ENCODE data around the gene LCE3B. TPM values are rescaled to one million over a fixed set of nuclear protein-coding genes. Genes with fewer than 3 reads are reported as not detected.

LCE3B gene
- total RNA-seq, 1 donor from 2014 or later = not detected

DNA sequence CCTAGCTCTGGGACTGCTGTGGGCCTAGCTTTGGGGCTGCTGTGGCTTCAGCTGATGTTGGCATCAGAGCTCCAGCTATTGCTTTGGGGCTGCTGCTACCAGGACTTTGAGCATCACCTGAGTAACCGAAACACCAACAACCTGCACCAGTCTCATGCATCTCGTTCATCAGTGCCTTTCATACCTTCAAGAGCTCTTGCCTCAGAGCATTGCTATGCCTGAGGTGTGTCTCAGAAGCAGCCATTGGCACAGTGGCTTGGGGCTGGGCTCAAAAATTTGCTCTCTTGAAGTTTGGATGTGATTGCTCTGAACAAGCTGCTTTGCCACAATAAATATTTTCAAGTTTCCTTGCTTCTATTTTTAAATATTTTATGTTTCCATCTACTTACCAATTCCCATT, 42.8 kb downstream of the LCE3B start:
- no peak for DNase-seq (ENCODE audit: low spot score)
- Mint-ChIP-seq H3K27me3 (ENCODE audit: low read depth) (peaks cover 1% of the 10 kb centered on the region), H3K4me1 (ENCODE audit: low read depth) (no peaks in the 10 kb centered on the region), H3K27ac (ENCODE audit: unreplicated experiment) (no peak overlapping the region), H3K9me3 (ENCODE audit: low read depth) (no peaks in the 10 kb centered on the region), H3K36me3 (ENCODE audit: low read depth) (no peaks in the 10 kb centered on the region), H3K4me3 (ENCODE audit: unreplicated experiment) (no peak overlapping the region)
- TF ChIP-seq, protein P1, sequence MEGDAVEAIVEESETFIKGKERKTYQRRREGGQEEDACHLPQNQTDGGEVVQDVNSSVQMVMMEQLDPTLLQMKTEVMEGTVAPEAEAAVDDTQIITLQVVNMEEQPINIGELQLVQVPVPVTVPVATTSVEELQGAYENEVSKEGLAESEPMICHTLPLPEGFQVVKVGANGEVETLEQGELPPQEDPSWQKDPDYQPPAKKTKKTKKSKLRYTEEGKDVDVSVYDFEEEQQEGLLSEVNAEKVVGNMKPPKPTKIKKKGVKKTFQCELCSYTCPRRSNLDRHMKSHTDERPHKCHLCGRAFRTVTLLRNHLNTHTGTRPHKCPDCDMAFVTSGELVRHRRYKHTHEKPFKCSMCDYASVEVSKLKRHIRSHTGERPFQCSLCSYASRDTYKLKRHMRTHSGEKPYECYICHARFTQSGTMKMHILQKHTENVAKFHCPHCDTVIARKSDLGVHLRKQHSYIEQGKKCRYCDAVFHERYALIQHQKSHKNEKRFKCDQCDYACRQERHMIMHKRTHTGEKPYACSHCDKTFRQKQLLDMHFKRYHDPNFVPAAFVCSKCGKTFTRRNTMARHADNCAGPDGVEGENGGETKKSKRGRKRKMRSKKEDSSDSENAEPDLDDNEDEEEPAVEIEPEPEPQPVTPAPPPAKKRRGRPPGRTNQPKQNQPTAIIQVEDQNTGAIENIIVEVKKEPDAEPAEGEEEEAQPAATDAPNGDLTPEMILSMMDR (IDR thresholded peaks at IDR 0.05) = no peak

DNA sequence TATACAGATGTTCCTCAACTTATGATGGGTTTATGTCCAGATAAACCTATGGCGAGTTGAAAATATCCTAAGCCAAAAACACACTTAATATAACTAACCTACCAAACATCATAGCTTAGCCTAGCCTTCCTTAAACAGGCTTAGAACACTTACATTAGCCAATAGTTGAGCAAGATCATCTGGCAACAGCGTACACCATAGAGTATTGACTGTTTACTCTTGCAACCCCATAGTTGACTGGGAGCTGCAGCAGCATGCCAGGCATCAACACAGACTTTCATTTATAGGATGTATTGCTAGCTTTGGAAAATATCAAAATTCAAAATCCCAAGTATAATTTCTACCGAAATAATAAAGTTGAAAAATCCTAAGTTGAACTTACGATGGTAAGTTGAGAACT, 44.1 kb downstream of the LCE3B start:
- Mint-ChIP-seq H3K27ac (ENCODE audit: unreplicated experiment) (no peak overlapping the region), H3K9me3 (ENCODE audit: low read depth) (no peaks in the 10 kb centered on the region), H3K36me3 (ENCODE audit: low read depth) (no peaks in the 10 kb centered on the region), H3K27me3 (ENCODE audit: low read depth) (peaks cover 1% of the 10 kb centered on the region), H3K4me3 (ENCODE audit: unreplicated experiment) (no peak overlapping the region), H3K4me1 (ENCODE audit: low read depth) (no peaks in the 10 kb centered on the region)
- no peak for DNase-seq (ENCODE audit: low spot score)
- TF ChIP-seq, protein P1 (IDR thresholded peaks at IDR 0.05) = no peak

DNA sequence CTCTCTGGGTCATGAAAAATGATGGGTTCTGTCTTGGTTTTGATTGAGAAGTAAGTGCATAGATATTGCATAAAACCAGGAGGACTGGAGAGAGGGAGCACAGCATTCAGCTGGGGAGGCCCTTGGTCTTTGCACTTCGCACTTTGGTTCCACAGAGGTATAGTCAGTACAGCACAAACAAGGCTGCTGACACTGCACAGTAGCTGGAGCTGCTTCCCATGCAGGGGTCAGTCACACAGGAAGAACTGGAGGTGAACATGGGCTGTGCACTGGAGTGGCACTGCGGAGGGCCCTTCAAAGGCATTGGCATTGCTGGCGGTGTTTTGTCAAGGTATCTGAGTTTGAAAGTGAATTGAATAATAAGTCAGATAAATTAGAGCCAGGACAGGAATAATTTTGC, 45.0 kb downstream of the LCE3B start:
- Mint-ChIP-seq H3K9me3 (ENCODE audit: low read depth) (no peaks in the 10 kb centered on the region), H3K4me1 (ENCODE audit: low read depth) (no peaks in the 10 kb centered on the region)
- TF ChIP-seq, protein P1 (IDR thresholded peaks at IDR 0.05) = no peak

DNA sequence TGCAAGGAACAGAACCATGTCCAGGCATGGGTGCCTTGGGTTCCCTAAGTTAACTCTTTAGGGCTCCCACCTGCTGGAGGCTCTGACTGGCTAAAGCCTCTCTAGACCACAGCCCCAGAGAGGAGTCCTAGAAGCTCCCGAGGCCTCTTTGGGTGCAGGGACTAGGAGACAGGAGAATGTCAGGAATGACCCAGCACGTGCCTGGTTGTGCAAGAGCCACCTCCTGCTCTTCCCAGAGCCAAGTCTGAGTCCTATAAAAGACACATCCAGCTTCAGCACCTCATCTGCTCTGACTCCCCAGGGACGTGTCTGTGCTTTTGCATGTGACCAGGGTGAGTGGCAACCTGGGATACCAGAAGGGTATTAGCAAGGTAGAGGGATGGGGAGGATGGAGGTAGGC, 49.5 kb downstream of the LCE3B start, which contains the start of gene LCE2D:
TSS of gene LCE2D (plus strand) at position 283 of the 400 bp plus-strand sequence. CDS start 726 bp downstream, outside the sequence.
- TF ChIP-seq, protein P1 (IDR thresholded peaks at IDR 0.05) = no peak
- peaks cover 1% of the 10 kb centered on the region for H3K27me3 Mint-ChIP-seq (ENCODE audit: low read depth)
- H3K4me3 Mint-ChIP-seq (ENCODE audit: unreplicated experiment) = no peak within 1 kb of the TSS
- no peaks in the 10 kb centered on the region for H3K36me3 Mint-ChIP-seq (ENCODE audit: low read depth)
- peaks cover 7% of the 10 kb centered on the region for H3K9me3 Mint-ChIP-seq (ENCODE audit: low read depth)
- DNase-seq (ENCODE audit: low spot score) = no peak
- H3K4me1 Mint-ChIP-seq (ENCODE audit: low read depth) = no peaks in the 10 kb centered on the region
- no peak within 1 kb of the TSS for H3K27ac Mint-ChIP-seq (ENCODE audit: unreplicated experiment)

More for the DNA sequence above, 45.0 kb downstream of the LCE3B start:
- peaks cover 1% of the 10 kb centered on the region for H3K27me3 Mint-ChIP-seq (ENCODE audit: low read depth)
- no peaks in the 10 kb centered on the region for H3K36me3 Mint-ChIP-seq (ENCODE audit: low read depth)
- no peak for DNase-seq (ENCODE audit: low spot score)
- no peak overlapping the region for H3K27ac Mint-ChIP-seq (ENCODE audit: unreplicated experiment)
- no peak overlapping the region for H3K4me3 Mint-ChIP-seq (ENCODE audit: unreplicated experiment)

Other genes starting within 250 kb of the LCE3B start
- gene CRNN, start 199.5 kb upstream of the LCE3B start, total RNA-seq = not detected in 3 replicates
- not detected in 3 replicates for gene LCE5A, start 103.0 kb upstream of the LCE3B start, total RNA-seq
- gene CRCT1, start 99.3 kb upstream of the LCE3B start, total RNA-seq = not detected in 3 replicates
- not detected in 3 replicates for gene LCE3E, start 47.0 kb upstream of the LCE3B start, total RNA-seq
- gene LCE3D, start 33.3 kb upstream of the LCE3B start, total RNA-seq = not detected in 3 replicates
- not detected in 3 replicates for gene LCE3C, start 13.6 kb upstream of the LCE3B start, total RNA-seq
- gene LCE3A, start 9.3 kb downstream of the LCE3B start, total RNA-seq = not detected in 3 replicates
- not detected in 3 replicates for gene LCE2D, start 49.6 kb downstream of the LCE3B start, total RNA-seq
- gene LCE2C, start 61.5 kb downstream of the LCE3B start, total RNA-seq = not detected in 3 replicates
- gene LCE2B, start 72.3 kb downstream of the LCE3B start, total RNA-seq = not detected in 3 replicates
- not detected in 3 replicates for gene LCE2A, start 84.5 kb downstream of the LCE3B start, total RNA-seq
- not detected in 3 replicates for gene LCE4A, start 94.3 kb downstream of the LCE3B start, total RNA-seq
- gene KPRP, start 144.2 kb downstream of the LCE3B start, total RNA-seq = not detected in 3 replicates
- gene LCE1F, start 161.3 kb downstream of the LCE3B start, total RNA-seq = not detected in 3 replicates
- not detected in 3 replicates for gene LCE1E, start 172.4 kb downstream of the LCE3B start, total RNA-seq
- not detected in 3 replicates for gene LCE1D, start 182.9 kb downstream of the LCE3B start, total RNA-seq
- gene LCE1C, start 192.8 kb downstream of the LCE3B start, total RNA-seq = not detected in 3 replicates
- gene LCE1B, start 198.2 kb downstream of the LCE3B start, total RNA-seq = not detected in 3 replicates
- gene LCE1A, start 213.7 kb downstream of the LCE3B start, total RNA-seq = not detected in 3 replicates
- gene LCE6A, start 229.0 kb downstream of the LCE3B start, total RNA-seq = not detected in 3 replicates
- gene LCE7A, start 246.2 kb downstream of the LCE3B start, total RNA-seq = not detected in 3 replicates